ENCODE results near the gene MVK.

DNA sequence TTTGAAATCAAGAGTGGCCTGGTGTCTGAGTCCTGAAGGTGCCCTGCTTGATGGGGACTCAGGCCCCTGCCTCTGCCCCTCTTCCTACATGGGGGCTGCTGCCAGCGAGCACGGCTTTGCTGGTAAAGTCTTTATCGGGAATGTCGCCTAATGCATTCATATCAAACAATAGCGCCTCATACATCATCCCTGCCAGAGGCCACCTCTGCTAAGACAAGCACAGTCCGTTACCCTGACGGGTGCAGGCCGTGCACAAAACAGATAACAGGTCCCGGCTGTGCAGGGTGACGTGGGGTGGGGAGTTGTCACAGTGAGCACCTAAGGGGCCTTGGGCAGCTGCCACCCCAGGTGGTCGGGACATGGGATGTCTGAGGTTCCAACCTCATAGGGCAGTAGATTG is 71.6 kb downstream of the MVK start:
- TF ChIP-seq CHD1 (IDR thresholded peaks at IDR 0.05; ENCODE audit: low read depth, low read length) (no peak), CTCF (conservative IDR thresholded peaks at IDR 0.05; ENCODE audit: low read depth, low read length) (no peak), SMC3 (IDR thresholded peaks at IDR 0.05; ENCODE audit: low read depth, low read length) (no peak), MAFK (IDR thresholded peaks at IDR 0.05; ENCODE audit: low read depth, low read length) (no peak), FOS (IDR thresholded peaks at IDR 0.05; ENCODE audit: low read depth, low read length) (no peak), ELK1 (IDR thresholded peaks at IDR 0.05; ENCODE audit: borderline replicate concordance, low read depth, low read length) (no peak), POLR2A (IDR thresholded peaks at IDR 0.05; ENCODE audit: low read depth, low read length) (no peak), RFX5 (IDR thresholded peaks at IDR 0.05; ENCODE audit: low read depth, low read length) (no peak), NFE2L2 (IDR thresholded peaks at IDR 0.05; ENCODE audit: low read depth, low read length) (no peak)
